Measurements from ENCODE around the gene ARHGAP35.
"Not testable (repeated sequence)": the region's sequence is repeated elsewhere in the genome, so short reads cannot be mapped to it uniquely, and the experiment has no call there.

Gene ARHGAP35

GRCh38 chr19:46875234-46875633, 14.4 kb downstream of the ARHGAP35 start:
- no peak for DNase-seq

GRCh38 chr19:46875657-46876056, 14.9 kb downstream of the ARHGAP35 start:
- no peak for DNase-seq

DNA sequence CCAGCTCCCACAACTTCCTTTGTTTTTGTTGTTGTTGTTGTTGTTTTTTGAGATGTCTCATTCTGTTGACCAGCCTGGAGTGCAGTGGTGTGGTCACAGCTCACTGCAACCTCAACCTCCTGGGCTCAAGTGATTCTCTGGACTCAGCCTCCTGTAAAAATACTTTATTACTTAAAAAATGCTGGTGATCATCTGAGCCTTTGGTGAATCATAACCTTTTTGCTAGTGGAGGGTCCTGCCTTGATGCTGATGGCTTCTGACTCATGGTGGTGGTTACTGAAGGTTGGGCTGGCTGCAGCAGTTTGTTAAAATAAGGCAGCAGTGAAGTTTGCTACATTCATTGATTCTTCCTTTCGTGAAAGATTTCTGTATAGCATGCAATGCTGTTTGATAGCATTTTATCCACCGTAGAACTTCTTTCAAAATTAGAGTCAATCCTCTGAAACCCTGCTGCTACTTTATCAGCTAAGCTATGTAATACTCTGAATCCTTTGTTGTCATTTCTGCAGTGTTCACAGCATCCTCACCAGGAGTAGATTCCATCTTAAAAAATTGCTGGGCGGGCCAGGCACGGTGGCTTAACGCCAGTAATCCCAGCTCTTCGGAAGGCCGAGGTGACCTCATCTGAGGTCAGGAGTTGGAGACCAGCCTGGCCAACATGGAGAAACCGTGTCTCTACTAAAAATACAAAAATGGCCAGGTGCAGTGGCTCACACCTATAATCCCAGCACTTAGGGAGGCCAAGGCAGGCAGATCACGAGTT, 18.0 kb downstream of the ARHGAP35 start:
- DNase-seq = no peak

- no peak for DNase-seq
Observed at GRCh38 chr19:46880431-46880830, 19.6 kb downstream of the ARHGAP35 start.

DNA sequence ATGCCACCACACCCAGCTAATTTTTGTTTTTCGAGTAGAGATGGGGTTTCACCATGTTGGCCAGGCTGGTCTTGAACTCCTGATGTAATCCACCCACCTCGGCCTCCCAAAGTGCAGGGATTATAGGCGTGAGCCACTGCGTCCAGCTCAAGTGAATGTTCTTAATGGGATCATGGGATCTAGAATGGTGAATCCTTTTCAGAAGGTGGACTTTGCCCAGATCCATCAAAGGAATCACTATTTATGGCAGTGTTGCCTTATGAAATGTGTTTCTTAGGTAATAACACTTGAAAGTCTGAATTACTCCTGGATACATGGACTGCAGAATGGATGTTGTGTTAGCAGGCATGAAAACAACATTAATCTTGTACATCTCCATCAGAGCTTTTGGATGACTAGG, 20.3 kb downstream of the ARHGAP35 start:
- no peak for DNase-seq

- no peak for DNase-seq
Observed at GRCh38 chr19:46882034-46882433, 21.2 kb downstream of the ARHGAP35 start.

GRCh38 chr19:46882751-46883150, 22.0 kb downstream of the ARHGAP35 start:
- DNase-seq = not testable (repeated sequence)

GRCh38 chr19:46885411-46885810, 24.6 kb downstream of the ARHGAP35 start:
- no peak for DNase-seq

- DNase-seq = no peak
Observed at GRCh38 chr19:46886546-46887239, 25.9 kb downstream of the ARHGAP35 start.

DNA sequence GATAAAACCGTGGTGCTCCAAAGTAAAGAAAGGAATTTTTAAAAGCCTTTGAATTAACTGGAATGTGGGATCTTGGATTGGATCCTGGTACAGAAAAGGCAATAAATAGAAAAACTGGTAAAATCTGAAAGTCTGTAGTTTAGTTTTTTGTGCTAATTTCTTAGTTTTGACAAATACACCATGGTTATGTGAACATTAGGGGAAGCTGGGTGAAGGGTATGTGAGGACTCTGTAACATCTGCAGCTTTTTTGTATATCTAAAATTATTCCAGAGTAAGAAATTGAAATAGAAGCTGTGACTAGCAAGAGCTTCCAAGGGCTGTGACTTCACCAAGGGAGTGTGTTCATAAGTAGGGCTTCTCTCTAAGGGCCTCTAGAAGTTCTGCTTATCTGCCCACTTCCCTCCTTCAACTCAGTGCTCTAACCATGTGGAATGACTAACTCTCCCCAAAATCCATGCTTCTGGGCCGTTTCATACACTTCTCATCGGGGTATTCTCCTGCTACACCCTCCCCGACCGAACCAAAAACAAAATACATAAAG, 26.5 kb downstream of the ARHGAP35 start:
- DNase-seq = no peak

- DNase-seq = no peak
Observed at GRCh38 chr19:46890423-46891170, 29.8 kb downstream of the ARHGAP35 start.

DNA sequence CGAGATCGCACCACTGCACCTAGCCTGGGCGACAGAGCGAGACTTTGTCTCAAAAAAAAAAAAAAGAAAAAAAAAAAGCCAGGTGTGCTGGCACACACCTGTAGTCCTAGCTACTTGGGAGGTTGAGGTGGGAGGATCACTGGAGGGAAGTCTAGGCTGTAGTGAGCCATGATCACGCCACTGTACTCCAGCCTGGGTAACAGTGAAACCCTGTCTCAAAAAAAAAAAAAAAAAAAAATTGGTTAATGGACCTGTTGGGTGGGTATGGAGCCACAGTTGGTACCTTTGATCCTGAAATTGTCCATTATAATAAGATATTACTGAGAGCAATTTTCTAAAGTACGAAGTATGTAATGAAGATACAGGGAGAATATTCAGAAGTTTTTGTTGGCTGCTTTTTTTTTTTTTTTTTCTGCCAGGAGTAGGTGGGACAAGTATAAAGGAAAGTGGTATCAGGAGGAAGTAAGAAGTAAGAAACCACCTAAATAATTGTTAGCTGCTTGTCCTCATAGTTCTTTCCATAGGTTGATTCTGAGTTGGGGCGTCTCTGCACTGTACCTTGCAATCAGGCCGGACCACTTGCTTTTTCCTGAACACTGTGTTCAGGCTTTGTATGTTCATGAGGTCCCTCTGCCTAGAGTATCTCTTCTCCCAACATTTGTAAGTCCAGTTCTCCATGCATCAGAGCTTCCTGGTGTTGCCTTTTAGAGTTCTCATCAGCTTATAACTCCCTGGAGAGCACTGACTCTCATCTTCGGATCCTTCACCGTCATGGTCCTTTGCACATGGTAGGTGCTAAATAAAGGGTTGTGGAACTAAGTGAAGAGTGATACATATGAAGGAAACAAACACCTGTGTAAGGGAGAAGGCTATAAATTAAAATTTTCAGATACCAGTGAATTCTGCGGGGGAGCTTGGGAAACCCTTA, 31.7 kb downstream of the ARHGAP35 start:
- DNase-seq = no peak

GRCh38 chr19:46896076-46896794, 35.4 kb downstream of the ARHGAP35 start:
- no peak for DNase-seq

DNA sequence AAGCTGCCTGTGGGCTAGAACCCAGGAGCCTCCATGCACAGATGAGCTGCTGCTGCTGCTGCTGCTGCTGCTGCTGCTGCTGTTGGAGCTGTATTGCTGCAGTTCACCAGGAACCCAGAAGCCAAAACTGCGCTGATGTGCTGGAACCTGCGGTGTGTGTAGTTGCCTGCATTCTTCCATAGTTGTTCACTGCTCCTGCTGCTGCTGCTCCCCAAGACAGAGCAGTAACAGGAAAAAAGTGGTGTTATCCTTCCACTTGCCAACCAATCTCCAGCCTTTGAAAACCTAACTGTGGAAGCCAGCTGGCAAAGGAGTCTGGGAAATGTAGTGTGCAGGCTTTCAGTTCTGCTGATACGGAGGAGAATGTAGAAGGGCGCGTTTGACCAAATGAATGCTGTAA, 37.9 kb downstream of the ARHGAP35 start:
- DNase-seq = no peak

- DNase-seq = no peak
Observed at GRCh38 chr19:46900341-46900740, 39.5 kb downstream of the ARHGAP35 start.

DNA sequence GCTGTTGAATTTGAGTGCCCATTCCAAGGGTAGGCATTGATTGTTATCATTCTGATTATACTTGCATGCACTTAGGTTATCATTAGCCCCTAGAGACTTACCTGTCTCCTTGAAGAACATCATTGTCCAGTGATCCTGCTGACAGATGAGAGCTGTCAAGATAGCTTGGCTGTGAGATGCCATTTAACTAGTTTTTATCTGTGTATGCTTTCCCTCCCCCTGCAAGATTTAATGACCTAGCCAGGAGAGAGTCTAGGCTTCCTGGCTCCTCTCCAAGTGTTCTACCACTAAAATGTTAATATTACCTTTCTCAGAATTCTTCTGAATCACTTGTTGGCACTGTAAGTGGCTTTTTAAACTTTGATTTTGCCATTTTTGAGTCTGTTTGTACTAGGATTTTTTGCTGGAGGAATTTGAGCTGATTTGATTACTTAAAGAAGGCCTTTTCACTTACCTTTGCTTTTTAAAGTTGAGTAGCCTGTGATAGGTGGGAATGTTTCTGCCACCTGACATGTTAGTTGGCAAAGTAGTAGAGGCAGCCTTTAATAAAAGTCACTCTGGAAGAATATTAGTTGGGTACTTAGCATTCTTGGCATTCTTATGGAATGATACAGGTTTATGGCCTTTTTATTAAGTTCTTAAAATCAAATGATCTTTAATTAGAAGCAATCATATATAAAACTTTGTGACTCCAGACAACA, 41.1 kb downstream of the ARHGAP35 start:
- DNase-seq = no peak

DNA sequence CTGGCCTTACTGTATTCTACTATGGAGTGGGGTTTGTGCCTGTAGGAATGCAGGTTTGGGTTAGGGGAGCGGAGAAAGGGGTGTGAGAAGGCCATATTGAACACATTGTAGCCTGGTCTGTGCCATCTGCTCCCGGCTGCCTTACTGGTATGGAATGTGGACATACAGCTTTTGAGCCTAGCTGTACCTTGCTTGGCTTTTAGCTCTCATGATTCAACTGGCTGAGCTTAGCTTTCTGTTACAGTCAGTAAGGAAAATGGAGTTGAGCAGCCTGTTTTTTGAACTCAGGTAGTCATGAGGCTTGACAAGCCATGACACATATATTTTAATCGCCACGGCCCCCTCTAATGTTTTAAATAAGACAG, 41.6 kb downstream of the ARHGAP35 start:
- DNase-seq = no peak

DNA sequence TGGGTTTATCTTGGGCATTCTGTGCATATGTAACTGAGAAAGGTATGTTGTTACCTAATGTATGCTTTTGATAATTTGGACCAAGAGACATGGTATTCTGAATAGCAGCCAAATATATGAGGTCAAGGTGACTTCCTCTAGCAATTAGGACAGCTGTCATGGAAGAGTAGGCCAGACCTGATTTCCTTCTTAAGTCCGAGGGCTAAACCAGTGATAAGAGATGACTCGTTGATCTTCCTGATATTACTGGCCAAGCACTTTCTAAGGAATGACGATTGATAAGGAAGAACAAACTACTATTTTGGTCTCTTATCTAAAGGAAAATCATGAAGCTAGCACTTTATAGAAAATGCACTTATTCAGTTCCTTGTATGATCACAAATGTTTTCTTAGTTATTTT, 42.7 kb downstream of the ARHGAP35 start:
- no peak for DNase-seq

DNA sequence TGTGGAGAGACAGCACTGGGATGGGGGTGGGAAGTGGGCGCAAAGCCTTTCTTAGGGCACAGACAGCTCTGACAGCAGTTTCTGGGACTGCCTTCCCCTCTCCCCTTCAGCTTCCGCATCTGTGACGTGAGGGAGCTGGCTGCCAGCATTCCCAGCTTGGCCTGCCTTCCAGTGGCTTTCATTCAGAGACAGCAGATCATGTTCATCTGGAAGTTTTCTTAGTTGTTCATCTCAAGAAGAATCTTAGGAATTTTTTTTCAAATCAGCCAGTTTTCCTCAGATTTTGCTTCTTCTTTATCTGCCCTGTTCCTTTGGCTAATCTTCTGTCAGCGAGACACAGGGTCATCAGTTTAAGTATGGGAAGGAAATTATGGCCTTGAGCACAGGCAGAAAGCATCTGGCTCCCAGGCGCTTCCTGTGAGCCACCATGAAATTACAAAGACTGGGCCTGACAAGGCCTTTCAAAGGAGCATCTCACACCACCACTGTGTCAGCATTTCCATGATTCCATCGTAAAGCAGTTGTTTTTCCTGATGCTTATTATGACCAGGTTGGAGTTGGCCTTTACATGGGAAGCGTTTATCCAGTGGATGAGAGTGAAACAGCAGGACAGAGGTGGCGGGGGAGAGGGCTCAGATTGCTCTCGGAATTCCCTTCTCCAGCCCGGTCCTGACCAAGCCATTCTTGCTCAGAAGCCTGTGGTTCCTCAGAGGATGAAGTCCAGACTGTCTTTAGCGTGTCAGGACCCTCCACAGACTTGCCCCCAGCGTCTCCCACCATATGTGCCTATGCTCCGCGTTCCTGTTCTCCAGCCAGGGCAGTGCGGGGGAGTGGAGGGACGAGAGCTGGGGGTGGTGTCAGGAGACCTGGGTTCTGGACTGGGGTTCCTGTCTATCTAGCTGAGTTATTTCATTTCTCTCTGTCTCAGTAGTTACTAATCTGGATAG, 43.6 kb downstream of the ARHGAP35 start:
- no peak for DNase-seq

DNA sequence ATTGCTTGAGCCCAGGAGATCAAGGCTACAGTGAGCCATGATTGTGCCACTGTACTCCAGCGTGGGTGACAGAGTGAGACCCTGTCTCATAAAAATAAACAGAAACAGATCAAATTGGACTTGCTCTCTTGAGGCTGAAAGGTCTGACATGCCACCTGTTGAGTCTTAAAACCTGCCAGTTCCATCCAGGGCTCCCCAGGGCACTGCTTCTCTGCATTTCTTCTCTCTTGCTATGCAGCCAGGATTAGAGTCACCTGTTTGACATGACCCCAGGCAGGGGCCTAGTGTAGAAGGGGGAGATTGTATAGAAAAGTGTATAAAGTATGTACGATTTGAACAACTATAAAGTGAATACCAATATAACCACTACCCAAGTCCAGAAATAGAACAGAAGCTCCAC, 45.4 kb downstream of the ARHGAP35 start:
- no peak for DNase-seq
